ENCODE data around the gene E2F3.

The E2F3 gene

GRCh38 chr6:20399518-20399917, 2.2 kb upstream of the E2F3 start:
- no peak for DNase-seq
- in situ Hi-C loops (cut with HindIII; ENCODE audit: low pct_ligation_motif_present, low pct_unique_long_range_greater_than_20kb, low sequenced_read_pairs), result no loop called here

- in situ Hi-C loops (cut with HindIII; ENCODE audit: low pct_ligation_motif_present, low pct_unique_long_range_greater_than_20kb, low sequenced_read_pairs), result no loop called here
- DNase-seq, result peak; percentile 45
Observed at GRCh38 chr6:20400456-20401204, 1.0 kb upstream of the E2F3 start.

DNA sequence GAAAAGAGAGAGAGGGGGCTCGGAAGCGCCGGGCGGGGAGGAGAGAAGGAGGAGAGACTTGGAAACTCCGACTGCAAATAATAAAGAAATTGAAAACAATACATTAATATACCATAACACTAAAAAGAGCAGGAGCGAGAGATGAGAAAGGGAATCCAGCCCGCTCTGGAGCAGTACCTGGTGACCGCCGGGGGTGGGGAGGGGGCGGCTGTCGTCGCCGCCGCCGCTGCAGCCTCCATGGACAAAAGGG, 338 bp downstream of the E2F3 start:
- no peak for DNase-seq

GRCh38 chr6:20402342-20403069, 827 bp downstream of the E2F3 start:
- in situ Hi-C loops (cut with HindIII; ENCODE audit: low pct_ligation_motif_present, low pct_unique_long_range_greater_than_20kb, low sequenced_read_pairs), result no loop called here
- peak; percentile 45 for DNase-seq

More for the DNA sequence above, 338 bp downstream of the E2F3 start:
- in situ Hi-C loops (cut with HindIII; ENCODE audit: low pct_ligation_motif_present, low pct_unique_long_range_greater_than_20kb, low sequenced_read_pairs), result no loop called here

GRCh38 chr6:20403070-20403765, 1.5 kb downstream of the E2F3 start:
- in situ Hi-C loops (cut with HindIII; ENCODE audit: low pct_ligation_motif_present, low pct_unique_long_range_greater_than_20kb, low sequenced_read_pairs), result no loop called here

DNA sequence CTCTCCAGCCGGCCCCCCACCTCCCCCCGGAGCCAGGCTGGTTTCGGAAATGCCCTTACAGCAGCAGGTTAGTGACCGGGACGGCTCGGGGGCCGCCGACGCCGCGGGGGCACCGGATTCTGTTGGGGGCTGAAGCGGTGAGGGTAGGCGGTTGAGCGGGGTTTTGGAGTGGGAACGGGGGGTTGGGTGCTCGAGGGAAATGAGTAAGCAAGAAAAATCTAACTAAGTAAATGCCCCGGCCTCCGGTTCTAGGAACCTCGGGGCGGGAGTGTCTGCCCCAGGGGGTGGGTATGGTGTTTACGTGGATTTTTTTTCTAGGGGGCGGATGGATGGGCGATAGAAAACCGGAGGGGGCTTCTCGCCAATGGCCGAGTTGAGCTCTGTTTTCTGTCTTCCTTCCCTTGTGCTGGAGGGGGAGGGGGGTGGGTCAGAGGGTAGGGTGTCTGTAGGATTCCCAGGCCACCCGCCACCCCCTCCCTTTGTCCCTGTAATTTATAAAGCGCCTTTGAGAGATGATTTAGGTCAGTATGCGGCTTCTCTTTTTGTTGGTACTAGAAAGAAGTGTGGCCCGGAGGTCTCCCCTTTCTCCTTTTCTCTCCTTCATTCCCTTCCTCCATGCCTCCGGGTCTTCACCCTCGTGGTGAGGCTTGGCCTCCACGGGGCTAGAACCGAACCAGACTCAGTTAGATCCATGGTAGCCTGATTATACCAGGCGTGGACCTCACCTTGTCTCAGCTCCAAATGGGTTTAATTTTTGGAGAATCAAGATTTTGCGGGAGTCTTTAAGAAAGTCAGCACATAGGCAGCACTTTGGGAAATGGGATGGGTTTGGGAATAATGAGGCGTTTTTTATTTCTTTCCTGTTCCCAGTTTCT, 2.3 kb downstream of the E2F3 start:
- DNase-seq, result peak; percentile 55
- in situ Hi-C loops (cut with HindIII; ENCODE audit: low pct_ligation_motif_present, low pct_unique_long_range_greater_than_20kb, low sequenced_read_pairs), result no loop called here

More at GRCh38 chr6:20403070-20403765, 1.5 kb downstream of the E2F3 start:
- DNase-seq, result peak; percentile 92

- in situ Hi-C loops (cut with HindIII; ENCODE audit: low pct_ligation_motif_present, low pct_unique_long_range_greater_than_20kb, low sequenced_read_pairs), result no loop called here
- peak; percentile 79 for DNase-seq
Observed at GRCh38 chr6:20404641-20405032, 3.0 kb downstream of the E2F3 start.

DNA sequence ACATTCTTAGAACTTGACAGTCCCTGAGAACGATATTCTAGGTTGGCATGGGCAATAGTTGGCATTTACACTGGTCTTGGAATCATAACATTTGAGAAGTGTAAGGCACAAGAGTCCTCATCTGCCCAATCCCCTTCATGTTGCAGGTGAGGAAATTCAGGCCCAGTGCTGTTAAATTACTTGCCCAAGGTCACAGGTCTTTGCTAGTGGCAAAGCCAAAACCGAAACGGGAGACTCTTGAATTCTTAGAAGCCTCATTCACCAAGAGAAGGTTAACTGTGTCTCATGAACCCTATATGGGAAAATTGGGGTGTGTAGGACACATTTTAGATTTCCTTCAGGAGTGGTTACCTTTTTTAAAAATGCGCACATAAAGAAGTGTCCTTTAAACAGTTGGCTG, 7.2 kb downstream of the E2F3 start:
- no peak for DNase-seq
- in situ Hi-C loops (cut with HindIII; ENCODE audit: low pct_ligation_motif_present, low pct_unique_long_range_greater_than_20kb, low sequenced_read_pairs), result no loop called here

DNA sequence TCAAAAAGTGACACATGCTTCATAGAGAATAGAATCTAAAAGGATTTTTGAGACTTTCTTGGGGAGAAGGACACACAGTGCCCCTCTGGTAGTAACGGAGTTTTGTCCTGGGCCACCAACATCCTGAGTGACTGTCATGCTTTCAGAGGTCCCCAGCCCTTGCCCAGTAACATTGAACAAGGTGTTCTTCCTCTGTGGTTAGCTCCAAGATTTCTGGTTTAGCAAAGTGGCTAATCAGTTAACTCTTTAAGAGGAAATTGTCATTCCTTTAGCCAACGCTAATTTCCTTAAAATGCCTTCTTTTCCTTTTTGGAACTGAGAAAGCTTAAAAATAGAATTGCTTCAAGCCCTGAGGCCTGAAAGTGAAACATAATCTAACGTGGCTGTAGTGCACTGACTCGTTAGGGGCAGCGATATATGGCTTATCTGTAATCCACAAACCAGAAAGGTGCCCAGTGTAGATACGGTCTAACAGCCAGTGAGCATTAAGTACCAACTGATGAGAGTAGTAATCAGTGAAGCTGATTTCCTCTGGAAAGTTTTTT, 7.8 kb downstream of the E2F3 start:
- no peak for DNase-seq

DNA sequence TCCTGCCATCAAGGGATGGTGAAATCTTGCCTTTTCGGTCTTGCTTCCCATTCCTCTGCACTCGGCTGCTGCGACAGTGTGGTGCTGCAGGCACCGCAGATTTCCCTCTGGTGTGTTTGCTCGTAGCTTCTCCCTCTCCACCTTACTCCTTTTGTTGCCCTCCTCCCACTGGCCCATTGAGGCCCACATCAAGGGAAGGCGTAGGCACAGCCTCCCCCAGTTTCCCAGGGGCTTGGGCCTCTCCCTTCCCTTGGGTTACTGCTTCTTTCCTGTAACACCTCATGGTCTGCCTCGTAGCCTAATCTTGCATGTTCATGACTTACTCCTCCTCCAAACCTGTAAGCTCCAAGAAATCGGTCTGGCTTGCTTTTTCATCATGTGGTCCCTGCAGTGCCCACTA, 9.9 kb downstream of the E2F3 start:
- no peak for DNase-seq
- in situ Hi-C loops (cut with HindIII; ENCODE audit: low pct_ligation_motif_present, low pct_unique_long_range_greater_than_20kb, low sequenced_read_pairs), result no loop called here

More for the DNA sequence above, 7.8 kb downstream of the E2F3 start:
- in situ Hi-C loops (cut with HindIII; ENCODE audit: low pct_ligation_motif_present, low pct_unique_long_range_greater_than_20kb, low sequenced_read_pairs), result no loop called here

- DNase-seq, result no peak
- in situ Hi-C loops (cut with HindIII; ENCODE audit: low pct_ligation_motif_present, low pct_unique_long_range_greater_than_20kb, low sequenced_read_pairs), result no loop called here
Observed at GRCh38 chr6:20411953-20412681, 10.4 kb downstream of the E2F3 start.

DNA sequence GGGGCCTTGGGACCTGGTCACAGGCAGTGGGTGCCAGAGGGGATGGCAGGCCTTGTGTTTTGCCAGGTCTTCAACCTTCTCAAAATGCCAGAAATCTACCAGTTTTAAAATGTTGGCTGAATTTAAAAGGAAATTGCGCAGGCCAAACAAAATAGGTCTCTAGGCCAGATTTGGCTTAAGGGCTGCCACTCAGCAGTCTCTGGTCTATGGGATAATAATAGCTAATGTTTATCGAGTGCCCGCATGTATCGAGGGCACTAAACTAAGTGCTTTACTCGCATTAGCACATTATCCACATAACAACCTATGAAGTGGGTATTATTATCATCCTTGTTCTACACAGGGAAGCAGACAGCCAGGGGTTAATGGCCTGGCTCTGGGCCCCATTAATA, 11.0 kb downstream of the E2F3 start:
- in situ Hi-C loops (cut with HindIII; ENCODE audit: low pct_ligation_motif_present, low pct_unique_long_range_greater_than_20kb, low sequenced_read_pairs), result no loop called here

GRCh38 chr6:20413826-20414225, 12.1 kb downstream of the E2F3 start:
- in situ Hi-C loops (cut with HindIII; ENCODE audit: low pct_ligation_motif_present, low pct_unique_long_range_greater_than_20kb, low sequenced_read_pairs), result no loop called here
- no peak for DNase-seq

More for the DNA sequence above, 11.0 kb downstream of the E2F3 start:
- no peak for DNase-seq

DNA sequence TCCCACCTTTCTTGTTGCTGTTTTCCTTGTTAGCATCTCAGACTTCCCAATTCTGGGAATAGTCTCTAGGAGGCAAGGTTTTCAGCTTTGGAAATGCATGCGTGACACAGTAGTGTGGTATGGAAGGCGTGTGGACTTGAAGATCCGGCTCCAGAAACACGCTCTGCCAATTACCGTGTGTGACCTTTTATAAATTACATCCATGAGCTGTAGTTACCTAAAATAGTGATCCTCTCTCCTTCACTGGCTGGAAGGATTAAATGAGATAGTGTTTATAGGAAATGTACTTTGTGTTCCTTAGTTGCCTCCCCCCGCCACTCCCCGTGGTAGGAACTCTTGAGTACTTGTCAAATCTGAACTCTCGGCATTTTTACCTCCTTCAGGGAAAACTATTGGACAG, 13.0 kb downstream of the E2F3 start:
- no peak for DNase-seq
- in situ Hi-C loops (cut with HindIII; ENCODE audit: low pct_ligation_motif_present, low pct_unique_long_range_greater_than_20kb, low sequenced_read_pairs), result no loop called here

GRCh38 chr6:20415304-20415703, 13.6 kb downstream of the E2F3 start:
- no peak for DNase-seq
- in situ Hi-C loops (cut with HindIII; ENCODE audit: low pct_ligation_motif_present, low pct_unique_long_range_greater_than_20kb, low sequenced_read_pairs), result no loop called here

DNA sequence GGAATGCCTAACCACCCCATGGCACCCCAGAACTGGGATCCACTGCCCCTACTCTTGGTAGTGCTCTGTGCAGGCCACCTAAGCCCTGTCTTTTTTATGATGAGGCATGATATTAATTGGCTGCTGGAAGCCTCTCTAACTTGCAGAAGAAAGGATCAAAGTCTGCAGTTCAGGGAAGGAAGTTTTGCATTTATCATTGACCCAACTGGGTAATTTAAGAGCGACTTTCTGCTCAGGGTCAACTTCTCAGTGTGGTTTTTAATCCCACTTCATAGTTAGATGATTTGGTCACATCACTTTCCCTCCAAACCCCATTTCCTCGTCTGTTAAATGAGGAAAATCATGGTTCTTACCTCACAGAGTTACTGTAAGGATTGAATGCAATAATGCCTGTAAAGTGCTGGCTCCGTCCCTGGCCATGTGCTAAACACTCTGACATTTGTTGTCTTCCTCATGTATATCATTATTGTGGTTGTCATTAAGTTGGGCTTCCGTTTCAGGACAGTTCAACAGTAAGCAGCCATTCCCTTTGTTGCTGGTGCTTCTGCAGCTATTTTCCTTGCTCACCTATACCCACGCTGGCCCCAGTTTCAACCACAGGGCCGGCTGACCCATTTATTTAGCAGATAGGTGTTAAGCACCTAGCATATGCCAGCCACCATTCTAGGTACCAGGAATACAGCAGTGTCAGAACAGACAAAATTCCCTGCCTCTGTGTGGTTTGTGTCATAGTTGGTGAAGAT, 14.2 kb downstream of the E2F3 start:
- in situ Hi-C loops (cut with HindIII; ENCODE audit: low pct_ligation_motif_present, low pct_unique_long_range_greater_than_20kb, low sequenced_read_pairs), result no loop called here
- no peak for DNase-seq

- DNase-seq, result no peak
- in situ Hi-C loops (cut with HindIII; ENCODE audit: low pct_ligation_motif_present, low pct_unique_long_range_greater_than_20kb, low sequenced_read_pairs), result no loop called here
Observed at GRCh38 chr6:20416567-20417345, 15.1 kb downstream of the E2F3 start.

Data from ACHN (cell line).